ENCODE data around the gene ARHGAP35. TPM values are rescaled to one million over a fixed set of nuclear protein-coding genes. Genes with fewer than 3 reads are reported as not detected.

Gene ARHGAP35
- total and polyA plus RNA-seq, 2 donors (not counting 3 experiments of a cell fraction or from before 2014, with no cell fraction given), result 25.7 to 51.3 TPM

- ChIA-PET POLR2A (no interaction called here), CTCF (interaction anchor here (0.9 kb wide), 1 partner anchor 103 kb away, joined by 3 read pairs; no protein-coding TSS in a partner anchor)
- H3K4me2 ChIP-seq (ENCODE audit: insufficient read depth, low read length), result no peak overlapping the region
- FAIRE-seq (no peak), DNase-seq (ENCODE audit: low read depth, low spot score) (no peak)
- H3K27ac ChIP-seq (ENCODE audit: insufficient read depth, low read depth, low read length), result no peak overlapping the region
- H3K4me1 ChIP-seq (ENCODE audit: control insufficient read depth, extremely low read depth, insufficient read depth, low read length), result no peaks in the 10 kb centered on the region
- H2AFZ ChIP-seq (ENCODE audit: low read depth, low read length), result no peak overlapping the region
- no peaks in the 10 kb centered on the region for H3K9me1 ChIP-seq (replicated peaks; ENCODE audit: control insufficient read depth, extremely low read depth, insufficient read depth, low read length)
- H3K4me3 ChIP-seq (replicated peaks in 1 of 3; ENCODE audit: insufficient read depth in 1 of 3, low read depth in 1 of 3, low read length in 3 of 3), result no peak overlapping the region
- intact Hi-C loops (cut with micrococcal nuclease) (no loop called here), dilution Hi-C loops (cut with MboI; ENCODE audit: extremely low pct_ligation_motif_present, low sequenced_read_pairs) (no loop called here)
- H3K36me3 ChIP-seq (ENCODE audit: control insufficient read depth in 2 of 2, extremely low read depth in 1 of 2, insufficient read depth in 2 of 2, low read length in 2 of 2), result no peaks in the 10 kb centered on the region
- no TSS peak for BruUV-seq (replicated peaks)
- no peaks in the 10 kb centered on the region for H4K20me1 ChIP-seq (replicated peaks; ENCODE audit: control insufficient read depth, extremely low read depth, insufficient read depth, low read length)
- TF ChIP-seq POLR2AphosphoS5 (IDR thresholded peaks at IDR 0.05; ENCODE audit: insufficient read depth, low read depth, low read length) (no peak), CTCF (IDR thresholded peaks at IDR 0.05; ENCODE audit: extremely low read depth in 1 of 2, insufficient read depth in 1 of 2, low read depth in 1 of 2, low read length in 2 of 2) (no peak), MAX (IDR thresholded peaks at IDR 0.05; ENCODE audit: insufficient read depth, insufficient read length) (no peak), GATA2 (IDR thresholded peaks at IDR 0.05; ENCODE audit: insufficient read depth, insufficient read length, low read depth, low read length) (no peak), EZH2 (IDR thresholded peaks at IDR 0.05; ENCODE audit: borderline replicate concordance, low read depth, low read length, severe bottlenecking) (no peak), POLR2A (IDR thresholded peaks at IDR 0.05; ENCODE audit: low read depth, low read length) (no peak), JUN (IDR thresholded peaks at IDR 0.05; ENCODE audit: borderline replicate concordance, insufficient read depth, insufficient read length, low read depth) (no peak), MYC (IDR thresholded peaks at IDR 0.05; ENCODE audit: low read depth, low read length) (no peak), FOS (IDR thresholded peaks at IDR 0.05; ENCODE audit: borderline replicate concordance, insufficient read depth, low read length) (no peak)
- H3K79me2 ChIP-seq (ENCODE audit: control insufficient read depth, insufficient read depth, low read length), result peaks cover 23% of the 10 kb centered on the region
- no peaks in the 10 kb centered on the region for H3K27me3 ChIP-seq (ENCODE audit: control insufficient read depth in 2 of 2, insufficient read depth in 2 of 2, low read length in 2 of 2)
- H3K9me3 ChIP-seq (replicated peaks; ENCODE audit: control insufficient read depth, insufficient read depth, low read length), result no peaks in the 10 kb centered on the region
- H3K9ac ChIP-seq (replicated peaks; ENCODE audit: extremely low read depth, insufficient read depth, low read length), result no peak overlapping the region
These were observed 26.5 kb downstream of the ARHGAP35 start for GRCh38 chr19:46887240-46887782.
